HEK293 (cell line): ENCODE data around the gene MTURN.

Source experiments
- CTCF ChIP-seq: fragments of 450-650 bp; formaldehyde crosslinking; IDR thresholded peaks from 2 replicates; pipeline ENCODE4 v1.5.1; 2016; ENCODE audit warnings: missing biosample characterization, missing genetic modification characterization
- YY1 ChIP-seq: fragments of 450-650 bp; formaldehyde crosslinking; IDR thresholded peaks from 2 replicates; pipeline ENCODE4 v1.5.1; 2018; ENCODE audit warnings: missing biosample characterization, missing genetic modification characterization
- ZBTB17 ChIP-seq: fragments of 450-650 bp; formaldehyde crosslinking; IDR thresholded peaks from 2 replicates; pipeline ENCODE4 v1.5.1; 2016; ENCODE audit warnings: missing biosample characterization, missing genetic modification characterization
- ZBTB21 ChIP-seq: fragments of 450-650 bp; formaldehyde crosslinking; IDR thresholded peaks from 2 replicates; pipeline ENCODE4 v1.5.1; 2017; ENCODE audit warnings: missing biosample characterization, missing genetic modification characterization
- ZNF404 ChIP-seq: fragments of 450-650 bp; formaldehyde crosslinking; IDR thresholded peaks from 2 replicates; pipeline ENCODE4 v1.5.1; 2017; ENCODE audit warnings: missing biosample characterization, missing genetic modification characterization
- ZNF510 ChIP-seq: fragments of 450-650 bp; formaldehyde crosslinking; IDR thresholded peaks from 2 replicates; pipeline ENCODE4 v1.5.1; 2018; ENCODE audit warnings: mild to moderate bottlenecking, missing genetic modification characterization, missing biosample characterization; ENCODE audit not compliant: insufficient replicate concordance
- ZNF639 ChIP-seq: fragments of 450-650 bp; formaldehyde crosslinking; IDR thresholded peaks from 2 replicates; pipeline ENCODE4 v1.5.1; 2016; ENCODE audit warnings: missing biosample characterization, missing genetic modification characterization
- ZNF660 ChIP-seq: fragments of 450-650 bp; IDR thresholded peaks from 2 replicates; pipeline ENCODE4 v1.5.1; 2018; ENCODE audit warnings: missing biosample characterization, mild to moderate bottlenecking, missing genetic modification characterization

- TF ChIP-seq ZNF404 (tag by site-specific recombination) = no peak
- no peak for TF ChIP-seq CTCF (tag by site-specific recombination)
- no peak for TF ChIP-seq ZBTB21 (tag by site-specific recombination)
- TF ChIP-seq ZBTB17 (tag by site-specific recombination) = no peak
- no peak for TF ChIP-seq ZNF639 (tag by site-specific recombination)
- no peak for TF ChIP-seq ZNF510 (tag by site-specific recombination)
- TF ChIP-seq ZNF660 (tag by site-specific recombination) = no peak
- TF ChIP-seq YY1 (tag by site-specific recombination) = no peak
Observed at GRCh38 chr7:30206942-30207341, 72.2 kb downstream of the MTURN start.
